Osteocyte (in vitro differentiated cells): Measurements from ENCODE around the gene DBN1. TPM values are rescaled to one million over a fixed set of nuclear protein-coding genes. Genes with fewer than 3 reads are reported as not detected.

Source experiments
- DNase-seq: peaks from one replicate; pipeline ENCODE4 v3.0.0; 2021; ENCODE audit warnings: mixed read lengths; ENCODE audit not compliant: unreplicated experiment; ENCODE audit errors: extremely low spot score
- H3K27ac Mint-ChIP-seq: one replicate; pipeline ENCODE4 v1.8.0; 2021; ENCODE audit warnings: mild to moderate bottlenecking, mixed read lengths; ENCODE audit not compliant: unreplicated experiment
- H3K27me3 Mint-ChIP-seq: one replicate; pipeline ENCODE4 v1.8.0; 2021; ENCODE audit warnings: mixed read lengths; ENCODE audit not compliant: unreplicated experiment
- H3K36me3 Mint-ChIP-seq: one replicate; pipeline ENCODE4 v1.8.0; 2021; ENCODE audit warnings: mixed read lengths; ENCODE audit not compliant: unreplicated experiment
- H3K4me1 Mint-ChIP-seq: one replicate; pipeline ENCODE4 v1.8.0; 2021; ENCODE audit warnings: mixed read lengths; ENCODE audit not compliant: unreplicated experiment
- H3K4me3 Mint-ChIP-seq: one replicate; pipeline ENCODE4 v1.8.0; 2021; ENCODE audit warnings: mild to moderate bottlenecking, moderate library complexity, mixed read lengths; ENCODE audit not compliant: unreplicated experiment
- H3K9me3 Mint-ChIP-seq: one replicate; pipeline ENCODE4 v1.8.0; 2021; ENCODE audit warnings: mixed read lengths; ENCODE audit not compliant: unreplicated experiment
- total RNA-seq: library from RNA; stranded (reverse); gene quantifications from 2 replicates; pipeline ENCODE4 v1.2.1, GENCODE V29; 2021
- TF ChIP-seq, protein P1 (sequence below): fragments of 200-600 bp; sonication (generic); IDR thresholded peaks from 2 replicates; pipeline ENCODE4 v1.5.0; 2021; ENCODE audit warnings: antibody characterized with exemption, mild to moderate bottlenecking, moderate library complexity

DBN1 gene
- total RNA-seq, 1 donor from 2014 or later: 248 TPM

DNA sequence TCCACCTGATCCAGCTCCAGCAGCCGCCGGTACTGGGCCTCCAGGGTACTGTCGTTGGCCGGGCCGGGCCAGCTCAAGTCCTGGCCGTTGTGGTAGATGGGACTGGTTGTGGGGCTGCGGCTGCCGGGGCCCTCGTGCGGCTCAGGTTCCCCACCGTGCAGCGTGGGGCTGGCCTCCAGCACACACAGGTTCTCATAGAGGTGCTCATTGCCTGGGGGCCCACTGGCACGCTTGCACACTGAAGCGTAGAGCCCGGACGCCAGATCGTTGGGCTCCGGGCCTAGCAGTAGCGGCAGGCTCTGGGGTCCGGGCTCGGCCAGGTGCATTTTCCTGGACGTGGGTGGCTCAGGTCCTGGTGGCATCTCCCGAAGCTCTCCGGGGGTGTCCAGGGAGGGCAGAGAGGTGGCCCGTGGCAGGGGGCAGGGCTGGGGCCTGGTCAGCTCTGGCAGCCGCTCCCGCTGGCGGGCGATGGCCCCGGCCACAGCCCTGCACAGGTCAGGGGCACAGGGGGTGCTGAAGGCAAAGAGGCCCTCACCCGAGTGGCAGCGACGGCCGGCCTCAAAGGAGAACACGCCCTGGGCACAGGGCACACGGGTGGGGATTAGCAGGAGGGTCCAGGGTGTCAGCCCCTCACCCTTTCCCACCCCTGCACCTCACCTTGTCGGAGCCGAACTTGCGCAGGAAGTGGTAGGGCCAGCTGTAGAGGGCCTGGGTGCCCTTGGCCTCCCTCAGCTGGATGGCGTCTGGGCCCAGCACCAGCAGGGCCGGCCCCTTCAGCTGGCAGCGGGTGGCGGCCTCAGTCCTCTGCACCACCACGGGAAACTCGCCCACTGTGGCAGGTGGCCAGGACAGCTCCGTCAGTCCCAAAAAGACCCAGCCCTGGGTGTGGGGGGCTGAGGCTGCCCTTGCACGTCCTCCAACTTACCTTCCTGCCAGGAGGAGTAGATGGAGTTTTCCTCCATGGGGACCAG, 30.9 kb upstream of the DBN1 start:
- peaks cover 2% of the 10 kb centered on the region for H3K36me3 Mint-ChIP-seq
- no peaks in the 10 kb centered on the region for H3K9me3 Mint-ChIP-seq
- TF ChIP-seq, protein P1, sequence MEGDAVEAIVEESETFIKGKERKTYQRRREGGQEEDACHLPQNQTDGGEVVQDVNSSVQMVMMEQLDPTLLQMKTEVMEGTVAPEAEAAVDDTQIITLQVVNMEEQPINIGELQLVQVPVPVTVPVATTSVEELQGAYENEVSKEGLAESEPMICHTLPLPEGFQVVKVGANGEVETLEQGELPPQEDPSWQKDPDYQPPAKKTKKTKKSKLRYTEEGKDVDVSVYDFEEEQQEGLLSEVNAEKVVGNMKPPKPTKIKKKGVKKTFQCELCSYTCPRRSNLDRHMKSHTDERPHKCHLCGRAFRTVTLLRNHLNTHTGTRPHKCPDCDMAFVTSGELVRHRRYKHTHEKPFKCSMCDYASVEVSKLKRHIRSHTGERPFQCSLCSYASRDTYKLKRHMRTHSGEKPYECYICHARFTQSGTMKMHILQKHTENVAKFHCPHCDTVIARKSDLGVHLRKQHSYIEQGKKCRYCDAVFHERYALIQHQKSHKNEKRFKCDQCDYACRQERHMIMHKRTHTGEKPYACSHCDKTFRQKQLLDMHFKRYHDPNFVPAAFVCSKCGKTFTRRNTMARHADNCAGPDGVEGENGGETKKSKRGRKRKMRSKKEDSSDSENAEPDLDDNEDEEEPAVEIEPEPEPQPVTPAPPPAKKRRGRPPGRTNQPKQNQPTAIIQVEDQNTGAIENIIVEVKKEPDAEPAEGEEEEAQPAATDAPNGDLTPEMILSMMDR: no peak
- no peak overlapping the region for H3K27ac Mint-ChIP-seq
- H3K4me3 Mint-ChIP-seq: no peak overlapping the region
- DNase-seq: no peak
- no peaks in the 10 kb centered on the region for H3K27me3 Mint-ChIP-seq
- H3K4me1 Mint-ChIP-seq: peaks cover 29% of the 10 kb centered on the region

DNA sequence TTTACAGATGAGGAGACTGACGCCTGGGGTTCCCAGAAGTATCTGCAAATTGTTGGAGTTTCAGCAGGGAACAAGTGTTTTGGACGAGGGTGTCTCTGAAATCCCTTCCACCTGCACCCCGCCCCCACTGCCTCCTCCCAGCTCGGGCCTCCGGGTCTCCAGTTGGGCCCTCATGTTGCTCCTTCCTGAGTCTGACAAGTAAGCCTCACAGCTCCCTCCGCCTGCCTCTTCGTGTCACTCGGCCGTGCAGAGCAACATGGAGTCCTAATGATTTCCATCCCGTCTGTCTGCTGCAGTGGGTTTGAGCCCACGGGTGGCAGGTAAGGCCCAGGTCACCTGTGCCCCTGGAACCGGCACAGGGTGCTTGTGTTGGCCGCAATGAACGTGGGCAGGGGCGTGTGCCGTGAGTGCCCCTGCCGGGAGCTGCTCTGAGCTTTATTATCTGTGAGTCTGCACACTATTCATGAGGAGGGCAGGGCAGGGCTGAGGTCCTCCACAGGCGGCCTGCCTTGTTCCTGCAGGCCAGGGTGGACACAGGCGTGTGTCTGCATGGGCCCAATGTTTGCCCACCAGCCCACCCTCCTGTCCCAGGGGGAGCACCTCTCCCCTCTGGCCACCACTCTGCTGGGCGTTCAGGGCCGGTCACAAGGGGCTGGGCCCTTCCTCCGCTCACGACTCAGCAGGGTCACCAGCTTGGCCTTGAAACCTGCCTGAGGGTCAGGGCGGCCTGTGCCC, 30.1 kb upstream of the DBN1 start:
- TF ChIP-seq, protein P1: no peak
- DNase-seq: no peak
- H3K4me1 Mint-ChIP-seq: peaks cover 38% of the 10 kb centered on the region
- peaks cover 2% of the 10 kb centered on the region for H3K36me3 Mint-ChIP-seq
- no peak overlapping the region for H3K4me3 Mint-ChIP-seq
- no peaks in the 10 kb centered on the region for H3K9me3 Mint-ChIP-seq
- H3K27ac Mint-ChIP-seq: no peak overlapping the region
- no peaks in the 10 kb centered on the region for H3K27me3 Mint-ChIP-seq

DNA sequence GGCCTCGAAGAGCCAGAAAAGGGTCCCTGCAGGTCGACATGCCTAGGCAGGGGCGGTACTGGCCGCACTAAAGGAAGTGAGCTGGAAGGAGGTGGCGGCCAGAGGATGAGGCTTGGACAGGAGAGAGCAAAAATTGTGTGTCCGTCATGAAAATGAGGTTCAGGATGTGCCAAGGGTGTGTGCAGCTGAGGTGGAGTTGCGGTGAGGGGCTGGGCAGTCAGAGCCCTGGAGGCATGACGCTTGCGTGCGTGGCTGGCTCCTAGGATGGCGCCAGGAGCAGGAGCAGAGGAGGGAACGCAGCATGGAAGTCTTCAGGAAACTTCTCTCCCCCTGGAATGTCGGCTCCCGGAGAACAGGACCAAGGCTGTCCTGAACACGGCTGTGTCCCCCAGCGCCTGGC, 29.5 kb upstream of the DBN1 start:
- no peak for DNase-seq
- Mint-ChIP-seq H3K9me3 (no peaks in the 10 kb centered on the region), H3K27me3 (no peaks in the 10 kb centered on the region), H3K36me3 (peaks cover 2% of the 10 kb centered on the region), H3K4me1 (peaks cover 44% of the 10 kb centered on the region), H3K4me3 (no peak overlapping the region), H3K27ac (no peak overlapping the region)
- TF ChIP-seq, protein P1: no peak

DNA sequence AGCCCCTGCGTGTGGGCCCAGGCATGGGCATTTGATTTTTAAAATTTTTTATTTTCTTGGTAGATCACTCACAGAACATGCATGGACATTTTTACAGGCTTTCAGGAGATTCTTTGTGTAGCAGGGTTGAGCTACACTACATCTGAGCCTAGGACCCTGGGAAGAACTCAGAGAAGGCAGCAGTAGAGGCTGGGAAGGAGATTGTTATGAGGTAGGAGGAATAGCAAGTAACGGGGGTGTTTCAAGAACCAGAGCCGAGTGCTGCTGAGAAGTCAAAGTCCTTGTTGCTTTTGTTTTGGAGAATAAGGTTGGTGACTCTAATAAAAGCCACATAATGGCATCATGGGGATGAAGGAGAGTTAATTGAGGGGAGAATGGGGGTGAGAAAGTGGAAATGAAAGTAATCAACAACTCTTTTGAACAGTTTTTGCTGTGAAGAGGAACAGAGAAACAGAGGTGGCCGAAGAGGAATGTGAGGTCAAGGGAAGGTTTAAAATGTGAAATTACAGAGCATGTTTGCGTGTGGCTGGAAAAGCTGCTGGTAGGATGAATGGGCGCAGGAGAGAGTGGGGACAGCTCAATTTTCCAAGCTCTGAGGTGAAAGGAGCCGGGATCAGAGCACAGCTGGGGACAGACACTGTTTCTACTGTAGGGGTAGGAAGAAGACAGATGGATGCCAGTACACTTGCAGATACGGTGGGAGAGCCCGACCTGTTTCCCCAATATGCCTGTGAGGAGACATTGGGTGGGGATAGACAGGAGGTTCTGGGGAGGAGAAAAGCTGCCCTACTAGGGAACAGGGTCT, 28.6 kb upstream of the DBN1 start:
- Mint-ChIP-seq H3K4me3 (no peak overlapping the region), H3K27ac (no peak overlapping the region), H3K27me3 (no peaks in the 10 kb centered on the region), H3K9me3 (no peaks in the 10 kb centered on the region), H3K36me3 (peaks cover 2% of the 10 kb centered on the region), H3K4me1 (peaks cover 45% of the 10 kb centered on the region)
- TF ChIP-seq, protein P1: no peak
- DNase-seq: no peak
